Measurements from ENCODE around the gene MATN1.

Gene MATN1

GRCh38 chr1:30757352-30758120, 34.2 kb upstream of the MATN1 start, which contains the start of gene LAPTM5:
Gene LAPTM5 (minus strand): TSS chr1:30757774. CDS start chr1:30757745, 29 bp downstream.
- ATAC-seq (ENCODE audit: low read depth) (no peak), DNase-seq (ENCODE audit: low spot score) (no peak)
- Histone ChIP-seq H3K27ac (ENCODE audit: poor library complexity, severe bottlenecking) (peak within 1 kb of the TSS; percentile 60), H3K36me3 (ENCODE audit: low read depth) (no peaks in the 10 kb centered on the region), H3K4me3 (ENCODE audit: severe bottlenecking) (no peak within 1 kb of the TSS), H3K27me3 (ENCODE audit: insufficient read depth, poor library complexity, severe bottlenecking) (no peaks in the 10 kb centered on the region), H3K9me3 (ENCODE audit: severe bottlenecking) (no peaks in the 10 kb centered on the region), H3K4me1 (ENCODE audit: insufficient read depth, poor library complexity, severe bottlenecking) (peaks cover 22% of the 10 kb centered on the region)
- no peak for TF ChIP-seq CTCF (IDR thresholded peaks at IDR 0.05; ENCODE audit: poor library complexity, severe bottlenecking)

- ATAC-seq (ENCODE audit: low read depth) = peak; percentile 95
- Histone ChIP-seq H3K27me3 (ENCODE audit: insufficient read depth, poor library complexity, severe bottlenecking) (no peaks in the 10 kb centered on the region), H3K4me1 (ENCODE audit: insufficient read depth, poor library complexity, severe bottlenecking) (peaks cover 22% of the 10 kb centered on the region), H3K9me3 (ENCODE audit: severe bottlenecking) (no peaks in the 10 kb centered on the region), H3K36me3 (ENCODE audit: low read depth) (no peaks in the 10 kb centered on the region), H3K27ac (ENCODE audit: poor library complexity, severe bottlenecking) (peak overlapping the region; percentile 60), H3K4me3 (ENCODE audit: severe bottlenecking) (no peak overlapping the region)
- TF ChIP-seq CTCF (IDR thresholded peaks at IDR 0.05; ENCODE audit: poor library complexity, severe bottlenecking) = no peak
- DNase-seq (ENCODE audit: low spot score) = no peak
Measured at GRCh38 chr1:30756545-30757351, 33.4 kb upstream of the MATN1 start.

- H3K9me3 ChIP-seq (ENCODE audit: severe bottlenecking) = no peaks in the 10 kb centered on the region
- peaks cover 22% of the 10 kb centered on the region for H3K4me1 ChIP-seq (ENCODE audit: insufficient read depth, poor library complexity, severe bottlenecking)
- no peak overlapping the region for H3K4me3 ChIP-seq (ENCODE audit: severe bottlenecking)
- DNase-seq (ENCODE audit: low spot score) (no peak), ATAC-seq (ENCODE audit: low read depth) (no peak)
- no peaks in the 10 kb centered on the region for H3K27me3 ChIP-seq (ENCODE audit: insufficient read depth, poor library complexity, severe bottlenecking)
- no peaks in the 10 kb centered on the region for H3K36me3 ChIP-seq (ENCODE audit: low read depth)
- peak overlapping the region; percentile 60 for H3K27ac ChIP-seq (ENCODE audit: poor library complexity, severe bottlenecking)
- no peak for TF ChIP-seq CTCF (IDR thresholded peaks at IDR 0.05; ENCODE audit: poor library complexity, severe bottlenecking)
Measured at GRCh38 chr1:30756206-30756544, 32.8 kb upstream of the MATN1 start.

- ATAC-seq (ENCODE audit: low read depth) (no peak), DNase-seq (ENCODE audit: low spot score) (no peak)
- Histone ChIP-seq H3K4me1 (ENCODE audit: insufficient read depth, poor library complexity, severe bottlenecking) (peaks cover 22% of the 10 kb centered on the region), H3K36me3 (ENCODE audit: low read depth) (no peaks in the 10 kb centered on the region), H3K4me3 (ENCODE audit: severe bottlenecking) (no peak overlapping the region), H3K27me3 (ENCODE audit: insufficient read depth, poor library complexity, severe bottlenecking) (no peaks in the 10 kb centered on the region), H3K9me3 (ENCODE audit: severe bottlenecking) (no peaks in the 10 kb centered on the region), H3K27ac (ENCODE audit: poor library complexity, severe bottlenecking) (peak overlapping the region; percentile 60)
- no peak for TF ChIP-seq CTCF (IDR thresholded peaks at IDR 0.05; ENCODE audit: poor library complexity, severe bottlenecking)
Measured at GRCh38 chr1:30755746-30756145, 32.4 kb upstream of the MATN1 start.

Measured in RWPE2 (cell line).